22Rv1 (cell line): Measurements from ENCODE around the gene LHX3.

Experiments
- H3K27ac ChIP-seq: fragments of 450-650 bp; 2 replicates; pipeline ENCODE4 v1.5.1; 2017
- ZFX ChIP-seq: fragments of 450-650 bp; IDR thresholded peaks from 2 replicates; pipeline ENCODE4 v1.6.1; 2017; ENCODE audit warnings: antibody characterized with exemption, borderline replicate concordance
- TF ChIP-seq, protein P1 (sequence below): fragments of 450-650 bp; IDR thresholded peaks from 2 replicates; pipeline ENCODE4 v1.5.1; 2017; ENCODE audit warnings: mild to moderate bottlenecking

The LHX3 gene

DNA sequence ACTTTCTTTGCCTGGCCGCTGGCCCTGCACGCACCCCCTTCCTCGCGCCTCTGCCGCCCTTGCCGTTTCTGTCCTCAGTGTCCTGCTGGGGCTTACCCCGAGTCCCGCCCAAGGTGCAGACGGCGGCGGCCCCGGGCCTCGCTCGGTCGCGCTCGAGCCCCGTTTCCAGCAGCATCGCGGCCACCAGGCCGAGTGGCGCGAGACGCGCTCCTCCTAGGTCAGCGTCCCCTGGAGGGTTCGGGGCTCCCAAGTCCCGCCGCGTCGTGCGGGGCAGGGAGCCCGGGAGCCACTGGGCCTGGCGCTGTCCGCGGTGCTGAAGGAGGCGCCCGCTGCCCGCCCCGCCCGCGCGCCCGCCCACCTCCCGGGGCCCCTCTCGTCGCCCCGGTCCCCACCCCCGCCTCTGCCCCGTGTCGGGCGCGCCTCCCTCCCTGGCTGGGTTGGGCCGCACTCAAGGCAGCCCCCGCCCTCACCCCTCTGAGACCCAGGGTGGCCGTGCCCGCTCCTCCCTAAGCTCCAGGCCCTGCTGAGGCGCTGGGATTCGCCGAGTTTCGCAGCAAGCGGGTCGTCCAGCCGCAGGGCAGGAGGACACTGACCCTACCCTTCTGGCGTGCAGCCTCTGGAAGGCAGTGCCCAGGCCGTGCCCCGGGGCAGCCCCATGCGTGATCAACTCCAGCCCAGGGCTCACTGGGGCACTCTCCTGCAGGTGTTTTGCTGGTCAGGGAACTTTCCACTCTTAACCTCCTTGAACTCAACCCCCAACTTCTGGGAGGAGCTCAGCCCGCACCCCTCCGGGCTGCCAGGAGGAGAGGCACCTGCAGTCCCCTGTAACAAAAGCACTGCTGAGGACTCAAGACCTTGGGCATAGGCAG is at the start of gene LHX3:
Gene LHX3 (minus strand): TSS at position 291 of the 869 bp plus-strand sequence. CDS start 116 bp downstream, at position 175.
- TF ChIP-seq, protein P1, sequence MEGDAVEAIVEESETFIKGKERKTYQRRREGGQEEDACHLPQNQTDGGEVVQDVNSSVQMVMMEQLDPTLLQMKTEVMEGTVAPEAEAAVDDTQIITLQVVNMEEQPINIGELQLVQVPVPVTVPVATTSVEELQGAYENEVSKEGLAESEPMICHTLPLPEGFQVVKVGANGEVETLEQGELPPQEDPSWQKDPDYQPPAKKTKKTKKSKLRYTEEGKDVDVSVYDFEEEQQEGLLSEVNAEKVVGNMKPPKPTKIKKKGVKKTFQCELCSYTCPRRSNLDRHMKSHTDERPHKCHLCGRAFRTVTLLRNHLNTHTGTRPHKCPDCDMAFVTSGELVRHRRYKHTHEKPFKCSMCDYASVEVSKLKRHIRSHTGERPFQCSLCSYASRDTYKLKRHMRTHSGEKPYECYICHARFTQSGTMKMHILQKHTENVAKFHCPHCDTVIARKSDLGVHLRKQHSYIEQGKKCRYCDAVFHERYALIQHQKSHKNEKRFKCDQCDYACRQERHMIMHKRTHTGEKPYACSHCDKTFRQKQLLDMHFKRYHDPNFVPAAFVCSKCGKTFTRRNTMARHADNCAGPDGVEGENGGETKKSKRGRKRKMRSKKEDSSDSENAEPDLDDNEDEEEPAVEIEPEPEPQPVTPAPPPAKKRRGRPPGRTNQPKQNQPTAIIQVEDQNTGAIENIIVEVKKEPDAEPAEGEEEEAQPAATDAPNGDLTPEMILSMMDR: no peak
- no peak for TF ChIP-seq ZFX
- no peak within 1 kb of the TSS for H3K27ac ChIP-seq

DNA sequence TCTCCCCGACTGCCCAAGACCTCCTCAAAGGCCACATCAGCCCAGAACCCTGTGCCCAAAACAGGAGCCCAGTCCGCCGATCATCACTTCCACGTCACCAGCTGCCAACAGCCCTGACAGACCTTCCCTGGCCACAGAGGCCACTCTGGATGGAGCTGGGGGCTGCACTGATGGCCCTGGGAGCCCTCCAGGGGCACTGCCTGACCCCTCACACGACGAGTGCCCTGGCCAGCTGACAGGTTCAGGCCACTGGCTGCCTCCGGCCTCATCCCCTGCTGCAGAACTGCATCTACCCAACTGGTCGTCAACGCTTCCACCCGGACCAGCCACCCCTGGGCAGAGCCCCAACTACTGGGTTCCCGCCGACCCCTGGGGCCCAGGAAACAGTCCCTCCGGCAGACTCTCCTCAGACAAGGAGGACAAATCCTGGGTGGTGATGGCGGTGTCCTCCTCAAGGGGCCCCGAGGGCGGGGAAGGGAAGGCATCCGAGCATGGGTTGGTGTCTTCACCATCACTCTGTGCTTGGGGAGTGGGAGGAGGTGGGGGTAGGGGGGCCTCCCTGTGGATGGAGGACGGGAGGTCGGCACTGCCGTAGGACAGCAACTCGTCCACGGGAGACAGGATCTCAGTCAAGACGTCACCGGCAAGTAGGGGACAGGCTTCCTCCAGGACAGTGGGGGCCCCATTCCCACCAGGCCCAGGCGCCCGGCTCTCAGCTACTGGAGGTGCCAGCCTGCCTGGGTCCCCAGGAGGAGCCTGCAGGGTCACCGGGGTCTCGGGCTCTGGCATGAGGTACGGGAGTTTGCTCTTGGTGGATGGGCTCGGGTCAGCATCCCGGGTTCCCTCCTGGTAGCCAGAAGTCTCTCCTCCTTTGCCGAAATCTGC is 48.6 kb upstream of the LHX3 start:
- no peak overlapping the region for H3K27ac ChIP-seq
- no peak for TF ChIP-seq ZFX
- TF ChIP-seq, protein P1: no peak

DNA sequence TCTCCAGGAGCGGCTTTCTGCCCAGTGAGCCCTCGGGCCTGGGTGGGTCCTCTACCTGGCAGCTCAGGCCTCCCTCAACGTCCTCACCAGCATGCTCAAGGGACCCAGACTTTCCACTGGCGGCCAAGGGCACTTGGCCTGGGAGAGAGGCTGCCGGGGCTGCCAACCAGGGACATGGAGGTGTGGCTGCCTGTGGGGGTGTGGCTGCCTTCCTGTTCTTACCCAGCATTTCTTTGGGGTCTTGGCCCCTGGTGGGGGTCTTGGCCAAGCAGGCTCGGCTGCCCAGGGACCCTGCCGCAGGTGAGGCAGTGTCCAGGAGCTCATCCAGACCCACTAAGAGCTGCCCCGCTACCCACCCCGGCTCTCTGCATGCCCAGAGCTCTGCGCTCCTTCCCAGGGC is 47.9 kb upstream of the LHX3 start:
- H3K27ac ChIP-seq: no peak overlapping the region
- TF ChIP-seq ZFX: no peak
- TF ChIP-seq, protein P1: no peak

DNA sequence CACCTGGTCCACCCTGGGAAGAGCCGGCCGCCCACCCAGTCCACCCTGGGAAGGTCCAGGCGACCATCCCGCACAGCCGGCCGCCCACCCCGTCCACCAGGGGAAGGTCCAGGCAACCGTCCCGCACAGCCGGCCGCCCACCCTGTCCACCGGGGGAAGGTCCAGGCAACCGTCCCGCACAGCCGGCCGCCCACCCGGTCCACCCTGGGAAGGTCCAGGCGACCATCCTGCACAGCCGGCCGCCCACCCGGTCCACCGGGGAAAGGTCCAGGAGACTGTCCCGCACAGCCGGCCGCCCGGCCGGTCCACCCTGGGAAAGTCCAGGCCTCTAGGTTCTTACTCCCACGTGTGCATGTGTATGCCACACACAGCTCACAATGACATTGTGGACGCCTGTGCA is 47.4 kb upstream of the LHX3 start:
- no peak for TF ChIP-seq ZFX
- TF ChIP-seq, protein P1: no peak
- H3K27ac ChIP-seq: no peak overlapping the region

DNA sequence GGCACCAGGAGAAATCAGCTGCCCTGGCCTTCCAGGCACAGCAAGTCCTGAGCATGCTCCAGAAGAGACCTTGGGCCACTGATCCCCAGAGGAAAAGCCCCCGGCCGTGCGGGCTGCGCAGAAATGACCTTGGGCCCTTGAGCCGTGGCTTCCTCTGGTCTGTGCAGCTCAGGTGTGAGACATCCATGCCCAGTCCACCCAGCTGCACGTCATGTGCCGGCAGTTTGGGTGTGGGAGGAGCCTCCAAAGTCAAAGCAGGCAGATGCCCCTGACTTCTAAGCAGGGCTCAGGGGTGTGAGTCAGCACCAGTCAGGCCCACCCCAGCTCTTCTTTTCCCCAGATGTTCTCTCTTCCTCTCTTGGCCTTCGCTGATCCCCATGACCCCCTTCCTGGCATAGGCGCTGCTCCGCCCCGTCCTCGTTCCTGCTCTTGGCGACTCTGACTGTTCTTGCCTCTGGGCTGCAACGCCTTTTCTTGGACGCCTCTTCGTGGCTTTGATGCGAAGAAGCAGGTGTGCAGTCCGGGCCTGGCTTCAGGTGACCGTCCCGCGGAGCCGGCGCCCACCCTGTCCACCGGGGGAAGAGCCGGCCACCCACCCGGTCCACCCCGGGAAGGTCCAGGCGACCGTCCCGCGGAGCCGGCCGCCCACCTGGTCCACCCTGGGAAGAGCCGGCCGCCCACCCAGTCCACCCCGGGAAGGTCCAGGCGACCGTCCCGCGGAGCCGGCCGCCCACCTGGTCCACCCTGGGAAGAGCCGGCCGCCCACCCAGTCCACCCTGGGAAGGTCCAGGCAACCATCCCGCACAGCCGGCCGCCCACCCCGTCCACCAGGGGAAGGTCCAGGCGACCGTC is 46.6 kb upstream of the LHX3 start:
- H3K27ac ChIP-seq: no peak overlapping the region
- TF ChIP-seq ZFX: no peak
- TF ChIP-seq, protein P1: no peak

DNA sequence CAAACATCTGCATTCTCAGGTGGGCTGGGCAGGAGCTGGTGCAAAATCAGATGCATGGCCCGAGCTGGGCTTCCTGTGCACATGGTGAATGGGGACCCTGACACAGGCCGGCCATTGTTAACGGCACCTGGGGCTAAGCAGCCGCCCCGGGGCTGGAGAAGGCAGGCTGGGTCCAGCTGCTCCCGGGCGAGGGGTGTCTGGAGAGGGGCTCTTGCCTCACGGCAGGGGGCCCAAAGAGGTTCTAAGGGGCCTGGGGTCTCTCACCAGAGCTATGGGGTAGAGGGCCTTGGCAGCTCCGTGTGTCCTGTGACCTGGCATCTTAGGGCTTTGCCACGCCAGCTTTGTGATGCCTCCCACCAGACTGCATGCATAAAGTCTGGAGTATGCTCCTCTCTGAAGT is 45.7 kb upstream of the LHX3 start:
- H3K27ac ChIP-seq: no peak overlapping the region
- TF ChIP-seq, protein P1: no peak
- TF ChIP-seq ZFX: no peak
